Stomach (tissue), 4 donors: Measurements from ENCODE around the gene KYNU.

Experiments used
- EP300 ChIP-seq: sonication (generic); formaldehyde crosslinking; IDR thresholded peaks from one replicate; pipeline ENCODE4 v1.6.1; 2017; ENCODE audit warnings: antibody characterized with exemption
- POLR2A ChIP-seq, 4 donors: fragments of 450-650 bp; IDR thresholded peaks; one replicate each; pipeline ENCODE4 v1.6.1; 2016; ENCODE audit warnings: antibody characterized with exemption in 4 of 4, control low read depth in 2 of 4, mild to moderate bottlenecking in 1 of 4, moderate library complexity in 1 of 4
- POLR2AphosphoS5 ChIP-seq, 3 donors: sonication (generic); formaldehyde crosslinking; IDR thresholded peaks; one replicate each; pipeline ENCODE4 v1.6.1; 2016; ENCODE audit warnings: antibody characterized with exemption in 3 of 3
- TF ChIP-seq, protein P1 (sequence below), 7 experiments: fragments of 450-650 bp in 4 of 7; fragments of 200-600 bp in 3 of 7; sonication (generic) in 3 of 7; IDR thresholded peaks; one replicate each; pipeline ENCODE4 v1.5.1; 2016 to 2019; ENCODE audit warnings: antibody characterized with exemption in 7 of 7, control low read depth in 2 of 7, mild to moderate bottlenecking in 1 of 7

GRCh38 chr2:143001501-143001900, 124.0 kb downstream of the KYNU start:
- TF ChIP-seq POLR2AphosphoS5 (IDR thresholded peaks at IDR 0.05) (no peak), POLR2A (IDR thresholded peaks at IDR 0.05) (no peak), EP300 (no peak)
- TF ChIP-seq, protein P1, sequence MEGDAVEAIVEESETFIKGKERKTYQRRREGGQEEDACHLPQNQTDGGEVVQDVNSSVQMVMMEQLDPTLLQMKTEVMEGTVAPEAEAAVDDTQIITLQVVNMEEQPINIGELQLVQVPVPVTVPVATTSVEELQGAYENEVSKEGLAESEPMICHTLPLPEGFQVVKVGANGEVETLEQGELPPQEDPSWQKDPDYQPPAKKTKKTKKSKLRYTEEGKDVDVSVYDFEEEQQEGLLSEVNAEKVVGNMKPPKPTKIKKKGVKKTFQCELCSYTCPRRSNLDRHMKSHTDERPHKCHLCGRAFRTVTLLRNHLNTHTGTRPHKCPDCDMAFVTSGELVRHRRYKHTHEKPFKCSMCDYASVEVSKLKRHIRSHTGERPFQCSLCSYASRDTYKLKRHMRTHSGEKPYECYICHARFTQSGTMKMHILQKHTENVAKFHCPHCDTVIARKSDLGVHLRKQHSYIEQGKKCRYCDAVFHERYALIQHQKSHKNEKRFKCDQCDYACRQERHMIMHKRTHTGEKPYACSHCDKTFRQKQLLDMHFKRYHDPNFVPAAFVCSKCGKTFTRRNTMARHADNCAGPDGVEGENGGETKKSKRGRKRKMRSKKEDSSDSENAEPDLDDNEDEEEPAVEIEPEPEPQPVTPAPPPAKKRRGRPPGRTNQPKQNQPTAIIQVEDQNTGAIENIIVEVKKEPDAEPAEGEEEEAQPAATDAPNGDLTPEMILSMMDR (IDR thresholded peaks at IDR 0.05) = no peak
